Stomach (tissue), 19 donors: ENCODE data around the gene SIX1. TPM values are rescaled to one million over a fixed set of nuclear protein-coding genes. Genes with fewer than 3 reads are reported as not detected.
A peak's percentile ranks its signal among the peaks of the same experiment; 100 is the strongest.

Experiments used
- DNase-seq, 2 donors: peaks; one replicate each; pipeline versions ENCODE4 v3.0.0 to v3.0.0-alpha.2; 2013 to 2019
- H3K27ac ChIP-seq, 5 donors: fragments of 200-600 bp in 4 of 5; sonication (generic) in 4 of 5; one replicate each; pipeline ENCODE4 v1.5.1; 2013 to 2019; ENCODE audit warnings: mild to moderate bottlenecking in 1 of 5, moderate library complexity in 1 of 5
- H3K27me3 ChIP-seq, 3 donors: fragments of 200-600 bp; sonication (generic); one replicate each; pipeline ENCODE4 v1.5.1; 2017 to 2019; ENCODE audit warnings: mixed run types in 1 of 3
- H3K36me3 ChIP-seq, 4 donors: fragments of 200-600 bp; sonication (generic); 1 replicate in 3 of 4; 2 replicates in 1 of 4; pipeline ENCODE4 v1.5.1; 2016 to 2019
- H3K4me1 ChIP-seq, 4 donors: fragments of 200-600 bp; sonication (generic); one replicate each; pipeline ENCODE4 v1.5.1; 2016 to 2019
- H3K4me3 ChIP-seq, 4 donors: fragments of 200-600 bp; sonication (generic) in 3 of 4; one replicate each; pipeline ENCODE4 v1.5.1; 2016 to 2019; ENCODE audit warnings: mild to moderate bottlenecking in 1 of 4
- H3K9me3 ChIP-seq, 4 donors: fragments of 200-600 bp; sonication (generic); one replicate each; pipeline ENCODE4 v1.5.1; 2016 to 2019
- CTCF ChIP-seq, 7 experiments: fragments of 450-650 bp in 4 of 7; fragments of 200-600 bp in 3 of 7; sonication (generic) in 3 of 7; IDR thresholded peaks; one replicate each; pipeline ENCODE4 v1.5.1; 2016 to 2019; ENCODE audit warnings: antibody characterized with exemption in 7 of 7, control low read depth in 2 of 7, mild to moderate bottlenecking in 1 of 7
- EP300 ChIP-seq: sonication (generic); formaldehyde crosslinking; IDR thresholded peaks from one replicate; pipeline ENCODE4 v1.6.1; 2017; ENCODE audit warnings: antibody characterized with exemption
- POLR2A ChIP-seq, 4 donors: fragments of 450-650 bp; IDR thresholded peaks; one replicate each; pipeline ENCODE4 v1.6.1; 2016; ENCODE audit warnings: antibody characterized with exemption in 4 of 4, control low read depth in 2 of 4, mild to moderate bottlenecking in 1 of 4, moderate library complexity in 1 of 4
- POLR2AphosphoS5 ChIP-seq, 3 donors: sonication (generic); formaldehyde crosslinking; IDR thresholded peaks; one replicate each; pipeline ENCODE4 v1.6.1; 2016; ENCODE audit warnings: antibody characterized with exemption in 3 of 3
- WGBS, 5 donors: extraction: QIAGEN DNeasy Blood & Tissue Kit in 3 of 5; methylation state at CpG; one replicate each; pipeline versions ENCODE4 v1.1.5 to v1.1.7; 2013 to 2018; 5-methylcytosine and 5-hydroxymethylcytosine counted together
- intact Hi-C: fragments of 100-400 bp; cut with DNase I; formaldehyde crosslinking; loops from one replicate; pipeline ENCODE4 v1.15.1; 2023; ENCODE audit warnings: low total_unique reads
- long read RNA-seq, 10 donors: transcript quantifications; one replicate each; lab custom pipeline, GENCODE V29; 2026
- polyA plus RNA-seq, 3 donors: library from polyadenylated mRNA; stranded (reverse); fragments of 200-250 nt; gene quantifications; one replicate each; pipeline ENCODE4 v1.2.3, GENCODE V29; 2013
- total RNA-seq, 5 donors: library from RNA; depleted of rRNA; stranded (reverse); fragments of >200 nt; gene quantifications; one replicate each; pipeline versions ENCODE4 v1.1.0 to v1.2.3, GENCODE V29; 2014 to 2016
- donor health status: healthy with polysubstance abuse.
- donor health status: Bipolar disorder and iron deficiency.
- donor health status: healthy.

Gene SIX1
- total RNA-seq (1 to 10 TPM in 1 of 5 donors, under 1 TPM in 1, not detected in 3; 0.73 to 8.0 TPM), polyA plus RNA-seq (under 1 TPM in 2 of 3 donors, not detected in 1; 0.19 to 0.61 TPM)
- long read RNA-seq, donor 1, result 0 reads
- long read RNA-seq, donor 2, result 0 reads
- long read RNA-seq, donor 3, result 0 reads
- long read RNA-seq, donor 4, result 0 reads
- long read RNA-seq, donor 5, result 0 reads
- long read RNA-seq, donor 6, partial matches to known transcripts, result 0 of 1 reads
- long read RNA-seq, donor 6, other reads (novel, unspliced or antisense), result 0 of 1 reads
- long read RNA-seq, donor 7, result 0 reads
- long read RNA-seq, donor 8, result 0 reads
- long read RNA-seq, donor 9, result 0 reads
- long read RNA-seq, donor 10, result 0 reads

- Histone ChIP-seq H3K36me3 (no peaks in the 10 kb centered on the region), H3K27me3 (peaks cover 53 to 100% (median 97%) of the 10 kb centered on the region in 3 donors), H3K4me3 (peak within 1 kb of the TSS; percentile 44 to 63 (median 54)), H3K27ac (peak within 1 kb of the TSS in 3 of 5 donors; percentile 0 to 41 (median 40)), H3K9me3 (no peaks in the 10 kb centered on the region), H3K4me1 (peaks cover 37 to 61% (median 52%) of the 10 kb centered on the region in 4 donors)
- WGBS, 5 donors, result 2 to 3% (median 2%) methylated on average over 44 to 79 of the region's 79 CpGs
- DNase-seq, result peak; percentile 75 to 92
- intact Hi-C loops, result no loop called here
- TF ChIP-seq POLR2AphosphoS5 (IDR thresholded peaks at IDR 0.05) (peak in 1 of 3 donors; percentile 38), POLR2A (IDR thresholded peaks at IDR 0.05) (no peak), CTCF (IDR thresholded peaks at IDR 0.05) (no peak), EP300 (no peak)
Measured at GRCh38 chr14:60648934-60649874, at the start of gene SIX1. Gene SIX1, minus strand, starts transcription at chr14:60649477. Its CDS starts 288 bp downstream, at chr14:60649189.

- H3K9me3 ChIP-seq, result peaks cover 0 to 20% (median 3%) of the 10 kb centered on the region in 4 donors
- intact Hi-C loops, result no loop called here
- WGBS, 5 donors, result 78 to 87% (median 84%) methylated on average over 4 of the region's 4 CpGs
Measured at GRCh38 chr14:60695327-60695726, 46.0 kb upstream of the SIX1 start.

GRCh38 chr14:60691383-60692113, 42.3 kb upstream of the SIX1 start:
- H3K9me3 ChIP-seq, result no peaks in the 10 kb centered on the region
- WGBS, 5 donors, result 71 to 86% (median 83%) methylated on average over 3 of the region's 3 CpGs
- no peak overlapping the region for H3K4me3 ChIP-seq
- no peak overlapping the region for H3K27ac ChIP-seq
- no peaks in the 10 kb centered on the region for H3K27me3 ChIP-seq
- TF ChIP-seq POLR2AphosphoS5 (IDR thresholded peaks at IDR 0.05) (no peak), CTCF (IDR thresholded peaks at IDR 0.05) (no peak), POLR2A (IDR thresholded peaks at IDR 0.05) (no peak), EP300 (no peak)
- H3K4me1 ChIP-seq, result no peaks in the 10 kb centered on the region
- intact Hi-C loops, result no loop called here
- no peak for DNase-seq
- no peaks in the 10 kb centered on the region for H3K36me3 ChIP-seq

More at GRCh38 chr14:60695327-60695726, 46.0 kb upstream of the SIX1 start:
- Histone ChIP-seq H3K27ac (no peak overlapping the region), H3K4me1 (no peaks in the 10 kb centered on the region), H3K36me3 (no peaks in the 10 kb centered on the region), H3K4me3 (no peak overlapping the region), H3K27me3 (no peaks in the 10 kb centered on the region)
- TF ChIP-seq CTCF (IDR thresholded peaks at IDR 0.05) (no peak), POLR2AphosphoS5 (IDR thresholded peaks at IDR 0.05) (no peak), EP300 (no peak), POLR2A (IDR thresholded peaks at IDR 0.05) (no peak)
- no peak for DNase-seq

GRCh38 chr14:60686865-60687264, 37.6 kb upstream of the SIX1 start:
- Histone ChIP-seq H3K4me3 (no peak overlapping the region), H3K27me3 (peaks cover 0 to 4% (median 0%) of the 10 kb centered on the region in 3 donors), H3K27ac (no peak overlapping the region), H3K4me1 (no peaks in the 10 kb centered on the region), H3K9me3 (peaks cover 0 to 4% (median 0%) of the 10 kb centered on the region in 4 donors), H3K36me3 (no peaks in the 10 kb centered on the region)
- intact Hi-C loops, result no loop called here
- DNase-seq, result no peak
- TF ChIP-seq POLR2A (IDR thresholded peaks at IDR 0.05) (no peak), CTCF (IDR thresholded peaks at IDR 0.05) (no peak), EP300 (no peak), POLR2AphosphoS5 (IDR thresholded peaks at IDR 0.05) (no peak)
